HEK293T (cell line): ENCODE data around the gene ZNF430.

Source experiments
- ARNT ChIP-seq: fragments of 450-650 bp; IDR thresholded peaks from 2 replicates; pipeline ENCODE4 v1.6.1; 2017; ENCODE audit warnings: mild to moderate bottlenecking
- BHLHE40 ChIP-seq: fragments of 450-650 bp; IDR thresholded peaks from 2 replicates; pipeline ENCODE4 v1.6.1; 2016; ENCODE audit warnings: mild to moderate bottlenecking, moderate library complexity, borderline replicate concordance
- ELF4 ChIP-seq: fragments of 450-650 bp; IDR thresholded peaks from 2 replicates; pipeline ENCODE4 v1.6.1; 2017; ENCODE audit warnings: antibody characterized with exemption
- FOXK2 ChIP-seq: fragments of 450-650 bp; IDR thresholded peaks from 2 replicates; pipeline ENCODE4 v1.6.1; 2016; ENCODE audit warnings: mild to moderate bottlenecking
- FOXM1 ChIP-seq: fragments of 450-650 bp; IDR thresholded peaks from 2 replicates; pipeline ENCODE4 v1.6.1; 2017; ENCODE audit warnings: mild to moderate bottlenecking, borderline replicate concordance
- HDGF ChIP-seq: fragments of 450-650 bp; IDR thresholded peaks from 2 replicates; pipeline ENCODE4 v1.6.1; 2017; ENCODE audit warnings: antibody characterized with exemption, borderline replicate concordance
- NFRKB ChIP-seq: fragments of 450-650 bp; IDR thresholded peaks from 2 replicates; pipeline ENCODE4 v1.6.1; 2016; ENCODE audit warnings: mild to moderate bottlenecking, moderate library complexity
- SP1 ChIP-seq: fragments of 450-650 bp; IDR thresholded peaks from 2 replicates; pipeline ENCODE4 v1.6.1; 2017
- TARDBP ChIP-seq: fragments of 450-650 bp; IDR thresholded peaks from 2 replicates; pipeline ENCODE4 v1.6.1; 2016
- TF ChIP-seq, protein P1 (sequence below): fragments of 450-650 bp; IDR thresholded peaks from 2 replicates; pipeline ENCODE4 v1.6.1; 2016

DNA sequence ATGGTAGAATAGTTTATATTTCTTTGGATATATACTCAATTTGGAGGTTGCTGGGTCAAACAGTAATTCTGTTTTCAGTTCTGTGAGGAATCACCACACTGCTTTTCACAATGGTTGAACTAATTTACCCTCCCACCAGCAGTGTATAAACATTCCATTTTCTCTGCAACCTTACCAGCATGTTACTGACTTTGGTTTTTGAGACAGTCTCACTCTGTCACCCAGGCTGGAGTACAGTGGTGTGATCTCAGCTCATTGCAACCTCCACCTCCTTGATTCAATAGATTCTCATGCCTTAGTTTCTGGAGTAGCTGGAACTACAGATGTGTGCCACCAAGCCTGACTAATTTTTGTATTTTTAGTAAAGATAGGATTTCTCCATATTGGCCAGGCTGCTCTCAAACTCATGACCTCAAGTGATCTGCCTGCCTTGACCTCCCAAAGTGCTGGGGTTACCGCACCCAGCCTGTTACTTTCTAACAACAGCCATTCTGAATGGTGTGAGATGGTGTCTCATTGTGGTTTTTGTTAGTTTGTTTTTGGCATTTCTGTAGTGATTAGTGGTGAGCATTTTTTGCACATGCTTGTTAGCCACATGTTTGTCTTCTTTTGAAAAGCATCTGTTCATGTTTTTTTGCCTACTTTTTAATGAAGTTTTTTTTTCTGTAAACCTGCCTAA is 74.0 kb downstream of the ZNF430 start:
- TF ChIP-seq SP1 (no peak), FOXK2 (no peak), ELF4 (no peak), HDGF (no peak), TARDBP (no peak), BHLHE40 (no peak), NFRKB (no peak), ARNT (no peak), FOXM1 (no peak)
- TF ChIP-seq, protein P1, sequence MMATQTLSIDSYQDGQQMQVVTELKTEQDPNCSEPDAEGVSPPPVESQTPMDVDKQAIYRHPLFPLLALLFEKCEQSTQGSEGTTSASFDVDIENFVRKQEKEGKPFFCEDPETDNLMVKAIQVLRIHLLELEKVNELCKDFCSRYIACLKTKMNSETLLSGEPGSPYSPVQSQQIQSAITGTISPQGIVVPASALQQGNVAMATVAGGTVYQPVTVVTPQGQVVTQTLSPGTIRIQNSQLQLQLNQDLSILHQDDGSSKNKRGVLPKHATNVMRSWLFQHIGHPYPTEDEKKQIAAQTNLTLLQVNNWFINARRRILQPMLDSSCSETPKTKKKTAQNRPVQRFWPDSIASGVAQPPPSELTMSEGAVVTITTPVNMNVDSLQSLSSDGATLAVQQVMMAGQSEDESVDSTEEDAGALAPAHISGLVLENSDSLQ = no peak
